ENCODE results near the gene ATXN7L2.

GRCh38 chr1:109485001-109485400, 1.3 kb downstream of the ATXN7L2 start:
- TF ChIP-seq EZH2 (IDR thresholded peaks at IDR 0.05; ENCODE audit: borderline replicate concordance, low read length) = no peak
- no peak for TF ChIP-seq CTCF (conservative IDR thresholded peaks at IDR 0.05 in 1 of 2, IDR thresholded peaks at IDR 0.05 in 1 of 2; ENCODE audit: extremely low read depth in 1 of 2, insufficient read depth in 1 of 2, low read depth in 1 of 2, low read length in 2 of 2)
